Measurements from ENCODE around the gene PARK7.
A peak's percentile ranks its signal among the peaks of the same experiment; 100 is the strongest.

The PARK7 gene

DNA sequence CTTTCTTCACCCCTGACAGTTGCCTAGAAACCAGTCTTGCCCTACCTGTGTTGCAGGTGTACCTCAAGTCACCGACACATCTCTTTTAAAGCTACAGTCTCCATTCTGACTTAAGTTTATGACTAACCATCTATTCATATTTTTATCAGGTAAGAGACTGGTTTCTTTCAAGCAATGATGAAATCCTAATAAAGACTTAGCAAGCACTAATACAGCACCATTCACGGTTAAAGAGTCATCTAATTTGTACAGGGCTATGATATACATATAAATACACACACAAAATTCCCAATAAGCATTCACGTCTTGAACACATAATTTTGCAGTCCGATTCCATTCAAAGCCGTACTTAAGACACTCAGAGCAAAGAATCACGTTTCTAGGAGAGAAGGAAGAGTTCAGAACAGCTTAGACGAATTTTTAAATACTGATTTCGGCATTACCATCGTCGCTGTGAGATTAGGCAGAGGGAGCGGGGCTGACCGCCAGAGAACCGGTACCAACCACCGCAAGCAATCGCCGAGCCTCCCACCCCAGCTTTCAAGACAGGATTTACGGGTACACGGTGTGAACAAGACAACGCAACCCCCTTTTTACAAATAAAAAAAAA, 63.7 kb downstream of the PARK7 start:
- no peak for DNase-seq

DNA sequence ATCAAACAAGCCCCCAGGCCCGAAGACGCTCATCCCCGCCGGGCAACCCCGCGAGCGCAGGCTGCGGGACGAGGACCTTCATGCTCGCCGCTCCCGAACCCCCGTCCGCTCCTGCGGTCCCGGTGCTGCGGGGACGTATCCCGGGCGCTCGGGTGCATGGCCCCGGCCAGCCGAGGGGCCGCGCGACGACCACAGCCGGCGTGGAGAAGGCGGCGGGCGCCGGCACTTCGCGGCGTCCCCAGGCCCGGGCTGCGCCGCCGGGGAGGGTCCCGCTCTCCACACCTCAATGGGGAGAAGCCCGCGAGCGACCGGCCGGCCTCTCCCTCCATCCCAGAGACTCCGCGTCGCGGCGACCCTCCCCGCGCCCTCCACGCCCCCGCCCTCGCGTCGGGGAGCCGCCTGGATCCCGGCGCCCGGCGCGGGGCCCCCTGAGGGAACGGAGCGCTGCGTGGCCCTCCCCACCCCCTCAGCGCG, 64.2 kb downstream of the PARK7 start:
- DNase-seq: no peak

GRCh38 chr1:8026153-8026975, 64.9 kb downstream of the PARK7 start, which contains the start of gene ERRFI1:
ERRFI1 (minus strand) TSS chr1:8026309; CDS start chr1:8015619, 10,690 bp downstream.
- DNase-seq: peak; percentile 90 to 94

DNA sequence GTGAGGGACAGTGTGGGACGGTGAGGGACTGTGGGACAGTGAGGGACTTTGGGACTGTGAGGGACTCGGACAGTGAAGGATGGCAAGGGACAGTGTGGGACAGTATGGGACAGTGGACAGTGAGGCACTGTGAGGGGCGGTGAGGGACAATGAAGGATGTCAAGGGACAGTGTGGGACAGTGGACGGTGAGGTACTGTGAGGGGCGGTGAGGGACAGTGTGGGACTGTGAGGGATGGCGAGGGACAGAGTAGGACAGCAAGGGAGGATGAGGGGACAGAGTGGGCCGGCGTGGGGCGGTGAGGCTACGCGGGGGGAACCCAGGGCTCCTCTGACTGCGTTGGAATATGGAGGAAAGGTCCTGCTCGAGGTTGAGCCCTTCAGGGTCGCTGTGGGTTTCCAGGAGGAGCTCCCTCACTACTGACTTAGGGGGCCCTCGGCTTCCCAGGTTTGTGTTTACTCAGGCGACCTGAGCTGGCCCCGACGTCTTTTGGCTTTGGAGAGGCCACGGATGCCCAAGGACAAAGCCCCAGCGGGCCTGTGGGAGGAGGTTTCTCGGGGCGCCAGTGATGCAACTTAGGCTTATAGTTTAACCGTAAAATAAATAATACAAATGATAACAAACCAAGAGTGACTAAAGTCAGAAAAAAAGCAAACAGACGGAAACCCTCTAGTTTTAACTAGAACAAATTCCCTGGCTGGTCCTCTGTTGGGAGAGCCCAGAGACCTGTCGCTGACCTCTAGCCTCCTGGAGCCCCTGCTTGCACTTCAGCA, 65.7 kb downstream of the PARK7 start:
- no peak for DNase-seq

DNA sequence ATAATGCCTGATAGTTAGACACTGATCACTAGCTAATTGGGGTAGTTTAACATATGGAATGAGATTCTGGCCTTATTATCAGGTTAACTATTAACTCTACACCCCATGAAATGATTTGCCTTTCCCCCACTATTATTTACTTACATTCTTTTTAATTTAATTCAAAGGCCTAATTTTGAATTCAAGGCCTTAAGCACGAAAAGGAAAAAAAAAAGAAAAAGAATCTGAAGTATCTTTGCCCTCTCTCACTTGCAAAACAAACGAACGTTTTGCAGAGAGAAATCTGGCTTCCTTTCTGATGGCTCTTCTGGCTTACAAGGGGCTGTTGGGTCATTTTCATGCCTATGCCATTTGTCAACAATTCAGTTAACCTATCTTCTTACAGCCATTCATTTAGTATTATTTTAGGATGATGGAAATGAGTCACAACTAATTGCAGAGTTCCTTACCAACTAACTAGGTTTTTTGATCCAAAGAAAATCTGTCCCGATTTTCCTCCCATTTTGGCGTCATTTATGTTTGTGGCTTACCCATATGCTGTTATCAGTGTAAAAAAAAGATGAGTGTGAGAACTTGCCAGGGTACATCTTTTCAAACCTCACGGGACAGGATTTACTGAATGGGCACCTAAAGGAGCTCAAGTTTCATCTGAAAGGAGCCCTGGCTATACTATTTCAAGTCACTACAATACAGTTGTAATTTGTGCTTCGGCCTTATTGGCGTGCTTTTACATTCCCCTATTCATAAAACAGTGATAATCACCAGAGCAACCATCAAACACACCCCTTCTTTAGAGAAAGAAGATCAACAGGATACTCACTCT, 66.4 kb downstream of the PARK7 start:
- no peak for DNase-seq

DNA sequence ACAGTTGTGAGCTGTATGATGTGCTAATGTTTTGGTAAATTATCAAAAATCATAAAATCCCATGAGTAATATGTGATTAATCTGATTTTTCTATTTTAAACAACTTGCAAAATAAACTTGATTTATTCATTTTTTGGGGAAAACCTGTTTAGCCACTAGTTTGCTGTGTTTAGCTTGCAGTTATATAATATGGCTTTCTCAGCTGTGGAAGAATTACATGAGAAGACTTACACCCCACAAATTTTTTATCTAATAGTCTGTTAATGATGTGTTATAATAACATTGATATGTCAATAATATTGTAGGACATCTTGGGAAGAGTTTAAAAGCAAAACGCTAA, 67.0 kb downstream of the PARK7 start:
- no peak for DNase-seq

GRCh38 chr1:8031176-8031785, 69.8 kb downstream of the PARK7 start:
- DNase-seq: peak; percentile 13 to 64

DNA sequence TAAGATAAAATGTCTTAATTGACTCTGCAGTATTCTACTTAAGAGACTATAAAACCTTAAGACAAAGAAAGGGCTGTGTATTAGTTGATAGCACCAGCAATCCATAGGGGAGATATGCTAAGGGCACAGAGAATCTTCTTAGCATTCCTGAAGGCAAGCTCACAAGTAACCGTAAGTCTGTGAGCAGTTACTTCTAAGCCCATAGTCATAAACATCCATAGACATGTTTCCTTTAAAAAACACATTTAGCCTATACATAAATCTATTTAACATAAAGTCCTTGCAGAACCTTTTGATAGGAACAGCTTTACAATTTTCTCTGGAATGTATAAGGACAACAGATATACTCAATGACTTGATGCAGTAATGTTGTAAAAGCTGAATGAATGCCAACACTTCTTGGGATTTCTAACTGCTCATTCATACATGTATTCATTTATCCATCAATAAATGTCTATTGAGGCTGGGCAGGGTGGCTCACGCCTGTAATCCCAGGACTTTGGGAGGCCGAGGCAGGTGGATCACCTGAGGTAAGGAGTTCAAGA, 70.9 kb downstream of the PARK7 start:
- DNase-seq: no peak

GRCh38 chr1:8033322-8033721, 71.8 kb downstream of the PARK7 start:
- no peak for DNase-seq
